ENCODE measurements around the gene FAM83B.

GRCh38 chr6:54877713-54878317 is 31.2 kb downstream of the FAM83B start:
- no peak for TF ChIP-seq CTCF (tag by site-specific recombination; IDR thresholded peaks at IDR 0.05)
- TF ChIP-seq ZNF184 (tag by site-specific recombination; IDR thresholded peaks at IDR 0.05), result no peak
- no peak for TF ChIP-seq REST (tag by site-specific recombination; IDR thresholded peaks at IDR 0.05)
- no peak for TF ChIP-seq ZNF138 (tag by site-specific recombination; IDR thresholded peaks at IDR 0.05; ENCODE audit: borderline replicate concordance)
- TF ChIP-seq HIC1 (tag by site-specific recombination; IDR thresholded peaks at IDR 0.05), result no peak
- no peak for TF ChIP-seq ZNF239 (tag by site-specific recombination; IDR thresholded peaks at IDR 0.05)
- no peak for TF ChIP-seq ZNF518A (tag by site-specific recombination; conservative IDR thresholded peaks at IDR 0.05; ENCODE audit: low read depth)
- TF ChIP-seq ZNF830 (tag by site-specific recombination; IDR thresholded peaks at IDR 0.05; ENCODE audit: low read depth), result no peak
- no peak for TF ChIP-seq BCL11A (tag by site-specific recombination; IDR thresholded peaks at IDR 0.05; ENCODE audit: low read depth)
- no peak for TF ChIP-seq SALL2 (tag by site-specific recombination; IDR thresholded peaks at IDR 0.05; ENCODE audit: borderline replicate concordance)
- TF ChIP-seq ZBTB49 (tag by site-specific recombination; IDR thresholded peaks at IDR 0.05; ENCODE audit: low read depth), result no peak

Data from HEK293 (cell line).